ENCODE data around the gene ECT2L.

ECT2L gene

GRCh38 chr6:138943089-138943625, 147.3 kb downstream of the ECT2L start:
- DNase-seq (ENCODE audit: low spot score): no peak

GRCh38 chr6:138944412-138944811, 148.5 kb downstream of the ECT2L start:
- DNase-seq (ENCODE audit: low spot score): no peak

GRCh38 chr6:138945354-138945753, 149.5 kb downstream of the ECT2L start:
- DNase-seq (ENCODE audit: low spot score): no peak

- no peak for DNase-seq (ENCODE audit: low spot score)
Observed at GRCh38 chr6:138948004-138948403, 152.1 kb downstream of the ECT2L start.

- DNase-seq (ENCODE audit: low spot score): no peak
Observed at GRCh38 chr6:138948546-138949179, 152.8 kb downstream of the ECT2L start.

GRCh38 chr6:138953451-138953850, 157.6 kb downstream of the ECT2L start:
- DNase-seq (ENCODE audit: low spot score): no peak
